HCT116 (cell line): ENCODE measurements around the gene TMTC4. TPM values are rescaled to one million over a fixed set of nuclear protein-coding genes. Genes with fewer than 3 reads are reported as not detected.

Experiments used
- ATAC-seq: fragments of 200-7000 bp; cut with Tn5 transposase; 2 replicates; pipeline ENCODE4 v1.9.1; 2020; ENCODE audit warnings: mild to moderate bottlenecking, moderate library complexity
- BruUV-seq: library from RNA; stranded (reverse); fragments of 400-500 nt; replicated peaks from 2 replicates; lab custom pipeline; 2021; lab: Mats Ljungman, UMichigan
- CTCF ChIA-PET: fragments of 300-600 bp; sonication (Branson Sonifier 250); formaldehyde crosslinking; loops from one replicate; lab custom pipeline; 2021; ENCODE audit warnings: antibody characterized with exemption; lab: Charles Lee
- POLR2A ChIA-PET: fragments of 300-600, 350-600 bp; sonication (Branson Sonifier 250); formaldehyde crosslinking; loops from one replicate; lab custom pipeline; 2021; ENCODE audit warnings: antibody characterized with exemption; lab: Charles Lee
- RAD21 ChIA-PET, 2 experiments: fragments of 300-600 bp; sonication (Branson Sonifier 250); formaldehyde crosslinking; loops; one replicate each; lab custom pipeline; 2023; ENCODE audit warnings: low total read pairs in 2 of 2; ENCODE audit not compliant: uncharacterized antibody in 2 of 2, unreplicated experiment in 2 of 2, low non-redundant PET in 1 of 2; lab: Charles Lee
- DNase-seq: peaks from one replicate; pipeline ENCODE4 v3.0.0-alpha.2; 2010; ENCODE audit warnings: low read depth, low spot score
- H2AFZ ChIP-seq: fragments of 200-600 bp; shearing (Covaris generic), sonication (generic); 2 replicates; pipeline ENCODE4 v1.6.1; 2017; ENCODE audit warnings: low read depth, mixed run types, mixed read lengths, antibody characterized with exemption, low read length; ENCODE audit not compliant: poor library complexity, severe bottlenecking
- H3K27ac ChIP-seq: 2 replicates; pipeline ENCODE4 v1.5.1; 2012; ENCODE audit warnings: low read depth, low read length
- H3K27me3 ChIP-seq: fragments of 200-600 bp; sonication (generic); 2 replicates; pipeline ENCODE4 v1.6.1; 2016; ENCODE audit warnings: mixed run types, low read length, mixed read lengths; ENCODE audit not compliant: insufficient read depth
- H3K36me3 ChIP-seq, 2 experiments: fragments of 200-500 bp in 1 of 2; fragments of 200-600 bp in 1 of 2; sonication (Bioruptor generic) in 1 of 2; sonication (generic) in 1 of 2; 2 replicates each; pipeline versions ENCODE4 v1.5.1 to v1.6.1; 2014 to 2016; ENCODE audit warnings: low read length in 2 of 2, inconsistent platforms in 1 of 2, mixed read lengths in 1 of 2, mixed run types in 1 of 2; ENCODE audit not compliant: insufficient read depth in 2 of 2, control insufficient read depth in 1 of 2
- H3K4me1 ChIP-seq, 2 experiments: fragments of 200-600 bp in 1 of 2; sonication (generic) in 1 of 2; 2 replicates each; pipeline versions ENCODE4 v1.5.1 to v1.6.1; 2012 to 2017; ENCODE audit warnings: low read length in 2 of 2, inconsistent platforms in 1 of 2, mild to moderate bottlenecking in 1 of 2, mixed read lengths in 1 of 2, mixed run types in 1 of 2, moderate library complexity in 1 of 2; ENCODE audit not compliant: insufficient read depth in 2 of 2, control insufficient read depth in 1 of 2
- H3K4me2 ChIP-seq: fragments of 200-600 bp; sonication (generic); 2 replicates; pipeline ENCODE4 v1.6.1; 2017; ENCODE audit warnings: mixed run types, low read length, mixed read lengths
- H3K4me3 ChIP-seq, 2 experiments: fragments of 200-600 bp in 1 of 2; sonication (generic) in 1 of 2; replicated peaks in 1 of 2; 2 replicates each; pipeline ENCODE4 v1.5.1; 2011 to 2016; ENCODE audit warnings: low read length in 2 of 2, control low read depth in 1 of 2, low read depth in 1 of 2, mild to moderate bottlenecking in 1 of 2, mixed read lengths in 1 of 2, mixed run types in 1 of 2
- H3K79me2 ChIP-seq: fragments of 200-600 bp; sonication (generic); 2 replicates; pipeline ENCODE4 v1.6.1; 2017; ENCODE audit warnings: mild to moderate bottlenecking, mixed run types, low read length, moderate library complexity, mixed read lengths; ENCODE audit not compliant: insufficient read depth
- H3K9ac ChIP-seq: fragments of 200-600 bp; sonication (generic); 2 replicates; pipeline ENCODE4 v1.6.1; 2016; ENCODE audit warnings: low read length, mixed read lengths
- H3K9me2 ChIP-seq: fragments of 200-600 bp; sonication (generic), shearing (Covaris generic); 2 replicates; pipeline ENCODE4 v1.6.1; 2017; ENCODE audit warnings: mixed run types, mild to moderate bottlenecking, moderate library complexity; ENCODE audit not compliant: insufficient read depth
- H3K9me3 ChIP-seq, 2 experiments: fragments of 200-500 bp in 1 of 2; fragments of 200-600 bp in 1 of 2; sonication (Bioruptor generic) in 1 of 2; sonication (generic) in 1 of 2; 2 replicates each; pipeline ENCODE4 v1.6.1; 2014 to 2017; ENCODE audit warnings: low read length in 2 of 2, mixed read lengths in 2 of 2, inconsistent platforms in 1 of 2, low read depth in 1 of 2, mild to moderate bottlenecking in 1 of 2, mixed run types in 1 of 2, moderate library complexity in 1 of 2; ENCODE audit not compliant: control insufficient read depth in 1 of 2, insufficient read depth in 1 of 2
- H4K20me1 ChIP-seq: fragments of 200-600 bp; sonication (generic), shearing (Covaris generic); 2 replicates; pipeline ENCODE4 v1.6.1; 2017; ENCODE audit warnings: mixed run types, mild to moderate bottlenecking, moderate library complexity; ENCODE audit not compliant: insufficient read depth
- CBX3 ChIP-seq: IDR thresholded peaks from 2 replicates; pipeline ENCODE4 v1.6.1; 2012; ENCODE audit warnings: low read depth
- EGR1 ChIP-seq: IDR thresholded peaks from 2 replicates; pipeline ENCODE4 v1.6.1; 2012; ENCODE audit warnings: low read depth
- JUND ChIP-seq: IDR thresholded peaks from 2 replicates; pipeline ENCODE4 v1.6.1; 2012
- MAX ChIP-seq: IDR thresholded peaks from 2 replicates; pipeline ENCODE4 v1.6.1; 2012
- POLR2AphosphoS5 ChIP-seq: IDR thresholded peaks from 2 replicates; pipeline ENCODE4 v1.6.1; 2011; ENCODE audit warnings: mild to moderate bottlenecking, low read depth, low read length, moderate library complexity
- REST ChIP-seq: IDR thresholded peaks from 2 replicates; pipeline ENCODE4 v1.6.1; 2012; ENCODE audit warnings: low read depth
- SIN3A ChIP-seq: IDR thresholded peaks from 2 replicates; pipeline ENCODE4 v1.6.1; 2012; ENCODE audit warnings: low read depth
- SP1 ChIP-seq: IDR thresholded peaks from 2 replicates; pipeline ENCODE4 v1.6.1; 2012; ENCODE audit warnings: low read depth
- YY1 ChIP-seq: IDR thresholded peaks from 2 replicates; pipeline ENCODE4 v1.6.1; 2011; ENCODE audit warnings: low read length, low read depth, moderate library complexity, mild to moderate bottlenecking; ENCODE audit not compliant: insufficient replicate concordance; ENCODE audit errors: extremely low read depth
- ZBTB33 ChIP-seq: IDR thresholded peaks from 2 replicates; pipeline ENCODE4 v1.6.1; 2011; ENCODE audit warnings: mild to moderate bottlenecking, low read length, moderate library complexity; ENCODE audit not compliant: insufficient replicate concordance; ENCODE audit errors: extremely low read depth
- ZFX ChIP-seq: fragments of 450-650 bp; IDR thresholded peaks from 2 replicates; pipeline ENCODE4 v1.6.1; 2017
- intact Hi-C: fragments of 100-400 bp; cut with micrococcal nuclease; formaldehyde crosslinking; loops from 2 replicates; pipeline ENCODE4 v1.10.0; 2022
- total RNA-seq: library from RNA; stranded (reverse); gene quantifications from one replicate; pipeline ENCODE4 v1.2.1, GENCODE V29; 2021; ENCODE audit not compliant: unreplicated experiment
- TF ChIP-seq, protein P1 (sequence below): IDR thresholded peaks from 2 replicates; pipeline ENCODE4 v1.6.1; 2012

Gene TMTC4
- total RNA-seq, 1 experiment from 2014 or later = 23.6 TPM

DNA sequence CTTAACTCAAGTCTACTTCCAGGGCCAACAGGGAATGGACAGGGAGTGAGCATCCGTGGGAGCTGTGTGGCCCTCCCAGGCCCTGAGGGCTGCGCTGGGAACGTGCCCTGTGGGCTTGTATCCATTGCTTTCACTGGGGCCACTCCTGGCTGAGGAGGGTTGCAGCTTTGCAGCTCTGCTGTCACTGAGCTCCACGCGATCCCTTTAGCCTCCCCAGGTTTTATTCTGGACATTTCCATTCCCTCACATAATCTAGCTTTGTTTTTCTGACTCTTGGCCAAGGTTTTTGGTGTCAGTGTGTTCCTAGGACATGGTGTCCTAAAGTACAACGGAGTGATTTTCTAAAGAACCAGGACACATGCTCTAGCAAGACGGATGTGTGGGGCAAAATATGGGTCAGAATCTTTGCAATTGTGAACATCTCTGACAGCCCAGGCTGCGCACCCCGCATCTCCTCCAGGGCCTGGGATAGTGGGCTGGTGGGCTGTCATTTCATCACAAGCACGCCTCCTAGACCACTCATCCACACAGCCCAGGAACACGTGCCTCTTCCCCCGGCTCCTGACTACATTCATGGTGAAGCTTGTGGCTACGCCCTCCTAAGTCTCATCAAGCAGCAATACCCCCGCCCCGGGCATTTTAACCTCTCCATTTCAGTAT is 114.0 kb downstream of the TMTC4 start:
- CTCF ChIA-PET = no interaction called here
- Histone ChIP-seq H3K4me1 (no peaks in the 10 kb centered on the region), H3K79me2 (no peaks in the 10 kb centered on the region), H3K27ac (no peak overlapping the region), H3K27me3 (no peaks in the 10 kb centered on the region), H3K9ac (no peak overlapping the region), H3K36me3 (no peaks in the 10 kb centered on the region), H3K9me2 (no peaks in the 10 kb centered on the region), H3K9me3 (no peaks in the 10 kb centered on the region), H3K4me3 (no peak overlapping the region), H3K4me2 (no peak overlapping the region), H4K20me1 (no peaks in the 10 kb centered on the region), H2AFZ (no peak overlapping the region)
- RAD21 ChIA-PET = no interaction called here
- intact Hi-C loops = no loop called here
- BruUV-seq = no TSS peak
- TF ChIP-seq SIN3A (no peak), ZBTB33 (no peak), SP1 (no peak)
- POLR2A ChIA-PET = no interaction called here
- ATAC-seq = no peak
- DNase-seq = no peak

GRCh38 chr13:100559886-100560285 is 114.7 kb downstream of the TMTC4 start:
- BruUV-seq = no TSS peak
- CTCF ChIA-PET = no interaction called here
- TF ChIP-seq POLR2AphosphoS5 (no peak), MAX (no peak), YY1 (no peak), EGR1 (no peak), REST (no peak), CBX3 (no peak), JUND (no peak), ZBTB33 (no peak), ZFX (no peak)
- TF ChIP-seq, protein P1, sequence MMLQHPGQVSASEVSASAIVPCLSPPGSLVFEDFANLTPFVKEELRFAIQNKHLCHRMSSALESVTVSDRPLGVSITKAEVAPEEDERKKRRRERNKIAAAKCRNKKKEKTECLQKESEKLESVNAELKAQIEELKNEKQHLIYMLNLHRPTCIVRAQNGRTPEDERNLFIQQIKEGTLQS = no peak

More at GRCh38 chr13:100559886-100560285, 114.7 kb downstream of the TMTC4 start:
- intact Hi-C loops = no loop called here
- Histone ChIP-seq H3K9me3 (no peaks in the 10 kb centered on the region), H3K9ac (no peak overlapping the region), H3K9me2 (no peaks in the 10 kb centered on the region), H3K27ac (no peak overlapping the region), H3K27me3 (no peaks in the 10 kb centered on the region), H3K4me1 (no peaks in the 10 kb centered on the region), H4K20me1 (no peaks in the 10 kb centered on the region), H3K79me2 (no peaks in the 10 kb centered on the region), H3K36me3 (no peaks in the 10 kb centered on the region), H2AFZ (no peak overlapping the region), H3K4me2 (no peak overlapping the region), H3K4me3 (no peak overlapping the region)
- ChIA-PET POLR2A (no interaction called here), RAD21 (no interaction called here)
- DNase-seq (no peak), ATAC-seq (no peak)
